HepG2 (cell line): ENCODE results near the gene MAT2A. TPM values are rescaled to one million over a fixed set of nuclear protein-coding genes. Genes with fewer than 3 reads are reported as not detected.

Experiments used
- ATM ChIP-seq: fragments of 450-650 bp; IDR thresholded peaks from 2 replicates; pipeline ENCODE4 v1.7.1; 2017; ENCODE audit warnings: mild to moderate bottlenecking, borderline replicate concordance
- FOSL1 ChIP-seq: sonication (generic); formaldehyde crosslinking; IDR thresholded peaks from 2 replicates; pipeline ENCODE4 v1.9.0; 2021; ENCODE audit warnings: missing genetic modification reagents, borderline replicate concordance
- FOXO4 ChIP-seq: sonication (generic); formaldehyde crosslinking; conservative IDR thresholded peaks from 2 replicates; pipeline ENCODE4 v1.8.1; 2023; ENCODE audit warnings: missing genetic modification reagents
- KAT2B ChIP-seq: fragments of 150-350 bp; IDR thresholded peaks from 2 replicates; pipeline ENCODE4 v1.6.1; 2014; ENCODE audit warnings: low read depth, low read length, borderline replicate concordance
- KLF13 ChIP-seq: sonication (generic); formaldehyde crosslinking; IDR thresholded peaks from 2 replicates; pipeline ENCODE4 v1.4.0; 2020; ENCODE audit warnings: mild to moderate bottlenecking, missing genetic modification reagents
- NFAT5 ChIP-seq: sonication (generic); formaldehyde crosslinking; IDR thresholded peaks from 2 replicates; pipeline ENCODE4 v1.4.0; 2020; ENCODE audit warnings: missing genetic modification reagents
- RCOR2 ChIP-seq: IDR thresholded peaks from 2 replicates; pipeline ENCODE4 v1.6.1; 2016; ENCODE audit warnings: missing biosample characterization, missing genetic modification reagents
- SYNCRIP ChIP-seq: fragments of 200-400 bp; formaldehyde crosslinking; IDR thresholded peaks from 2 replicates; pipeline ENCODE4 v1.6.1; 2018; ENCODE audit warnings: mild to moderate bottlenecking, low read depth, low read length; ENCODE audit not compliant: insufficient read depth
- TCF7 ChIP-seq: sonication (generic); IDR thresholded peaks from 2 replicates; pipeline ENCODE4 v1.6.1; 2016; ENCODE audit warnings: antibody characterized with exemption, low read depth
- ZBTB44 ChIP-seq: sonication (generic); formaldehyde crosslinking; IDR thresholded peaks from 2 replicates; pipeline ENCODE4 v1.4.0; 2020; ENCODE audit warnings: missing genetic modification reagents
- ZNF124 ChIP-seq: sonication (generic); formaldehyde crosslinking; IDR thresholded peaks from 2 replicates; pipeline ENCODE4 v1.4.0; 2020; ENCODE audit warnings: missing genetic modification reagents
- ZNF264 ChIP-seq: sonication (generic); formaldehyde crosslinking; IDR thresholded peaks from 2 replicates; pipeline ENCODE4 v1.4.0; 2020; ENCODE audit warnings: missing genetic modification reagents
- ZNF280D ChIP-seq: sonication (generic); formaldehyde crosslinking; IDR thresholded peaks from 2 replicates; pipeline ENCODE4 v1.5.1; 2020; ENCODE audit warnings: mild to moderate bottlenecking, missing genetic modification reagents
- ZNF546 ChIP-seq: sonication (generic); formaldehyde crosslinking; conservative IDR thresholded peaks from 2 replicates; pipeline ENCODE4 v1.8.1; 2023; ENCODE audit warnings: mild to moderate bottlenecking, missing genetic modification reagents
- ZNF597 ChIP-seq: sonication (generic); formaldehyde crosslinking; IDR thresholded peaks from 2 replicates; pipeline ENCODE4 v1.5.0; 2020; ENCODE audit warnings: missing genetic modification reagents
- ZNF75D ChIP-seq: sonication (generic); formaldehyde crosslinking; IDR thresholded peaks from 2 replicates; pipeline ENCODE4 v1.8.1; 2023; ENCODE audit warnings: missing genetic modification reagents, mild to moderate bottlenecking, borderline replicate concordance
- polyA plus RNA-seq, 8 experiments: library from polyadenylated mRNA; depleted of rRNA in 3 of 8; stranded (reverse) in 7 of 8; unstranded in 1 of 8; fragments of >200 nt; fragmentation: Illumina TruSeq in 4 of 8; extraction: Trizol in 4 of 8; gene quantifications; 2 replicates each; pipeline versions ENCODE4 v1.2.1 to v1.2.3, GENCODE V29; 2011 to 2016; ENCODE audit warnings: low read depth in 4 of 8, missing spikeins in 1 of 8, mixed read lengths in 1 of 8; ENCODE audit not compliant: insufficient read depth in 1 of 8
- total RNA-seq, 5 experiments: library from RNA; depleted of rRNA; stranded (reverse); fragments of >200 nt; fragmentation: Illumina TruSeq; extraction: Trizol; gene quantifications; 2 replicates each; pipeline ENCODE4 v1.2.3, GENCODE V29; 2016; ENCODE audit warnings: low read depth in 1 of 5

MAT2A gene
- total and polyA plus RNA-seq, 2 of the 13 experiments (the other 11 are each of a cell fraction or from before 2014, with no cell fraction given) = 155 to 331 TPM

GRCh38 chr2:85537600-85538506 lies 1.1 kb upstream of the MAT2A start (continued):
- TF ChIP-seq ZBTB44 (CRISPR knock-in tag) (no peak), SYNCRIP (no peak), ZNF597 (CRISPR knock-in tag) (no peak), KAT2B (no peak), FOXO4 (CRISPR knock-in tag) (0 out of 2 replicates have a peak, but pooled peaks have one; percentile 90), FOSL1 (CRISPR knock-in tag) (no peak), ZNF124 (CRISPR knock-in tag) (peak; percentile 44; the same call in 1 of the 2 replicates), ZNF75D (no peak), RCOR2 (CRISPR knock-in tag) (no peak), NFAT5 (CRISPR knock-in tag) (no peak; the same call in 1 of the 2 replicates), KLF13 (no peak), ZNF546 (CRISPR knock-in tag) (no peak), ZNF264 (no peak), ATM (no peak), ZNF280D (CRISPR knock-in tag) (peak; percentile 24; the same call in 1 of the 2 replicates), TCF7 (no peak)
